SH-SY5Y (cell line): ENCODE measurements around the gene FEZ2.

ENCODE experiments used
- GATA2 ChIP-seq: IDR thresholded peaks from 2 replicates; pipeline ENCODE4 v1.6.1; 2011; ENCODE audit warnings: mild to moderate bottlenecking, low read depth, low read length
- GATA3 ChIP-seq: IDR thresholded peaks from 2 replicates; pipeline ENCODE4 v1.6.1; 2011; ENCODE audit warnings: low read depth, mild to moderate bottlenecking, low read length, moderate library complexity

Gene FEZ2, protein sequence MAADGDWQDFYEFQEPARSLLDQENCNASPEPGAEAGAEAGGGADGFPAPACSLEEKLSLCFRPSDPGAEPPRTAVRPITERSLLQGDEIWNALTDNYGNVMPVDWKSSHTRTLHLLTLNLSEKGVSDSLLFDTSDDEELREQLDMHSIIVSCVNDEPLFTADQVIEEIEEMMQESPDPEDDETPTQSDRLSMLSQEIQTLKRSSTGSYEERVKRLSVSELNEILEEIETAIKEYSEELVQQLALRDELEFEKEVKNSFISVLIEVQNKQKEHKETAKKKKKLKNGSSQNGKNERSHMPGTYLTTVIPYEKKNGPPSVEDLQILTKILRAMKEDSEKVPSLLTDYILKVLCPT

DNA sequence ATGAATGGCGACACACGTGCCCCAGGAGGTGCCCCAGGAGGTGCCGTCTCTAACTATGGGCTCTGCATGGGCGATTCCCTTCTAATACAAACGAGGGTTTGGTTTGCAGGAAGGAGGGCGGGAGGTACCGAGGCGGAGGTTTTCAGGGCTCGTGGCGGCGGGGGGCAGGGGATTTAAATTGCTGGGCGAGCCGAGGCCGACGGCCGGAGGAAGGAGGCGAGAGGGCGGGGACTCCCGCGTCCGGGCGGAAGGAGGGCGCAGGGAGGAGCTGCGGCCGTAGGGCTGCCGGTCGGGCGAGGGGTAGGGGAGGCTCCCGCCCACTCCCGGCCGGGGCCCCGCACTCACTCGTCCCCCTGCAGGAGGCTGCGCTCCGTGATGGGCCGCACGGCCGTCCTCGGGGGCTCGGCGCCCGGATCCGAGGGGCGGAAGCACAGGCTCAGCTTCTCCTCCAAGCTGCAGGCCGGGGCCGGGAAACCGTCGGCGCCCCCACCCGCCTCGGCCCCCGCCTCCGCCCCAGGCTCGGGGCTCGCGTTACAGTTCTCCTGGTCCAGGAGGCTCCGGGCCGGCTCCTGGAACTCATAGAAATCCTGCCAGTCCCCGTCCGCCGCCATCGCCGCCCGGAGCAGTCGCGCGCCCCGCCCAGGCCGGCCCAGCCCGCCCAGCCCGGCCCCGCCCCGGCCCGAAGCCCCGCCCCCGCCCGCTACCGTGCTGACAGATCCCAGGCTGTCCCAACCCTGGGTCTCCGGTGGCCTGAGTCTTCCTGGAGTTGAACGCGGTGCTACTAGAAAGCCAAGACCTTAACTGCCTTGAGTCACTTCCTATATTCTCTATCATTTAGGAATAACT is at the start of gene FEZ2:
TSS of gene FEZ2 (minus strand) at position 637 of the 846 bp plus-strand sequence. CDS start at position 611, 26 bp downstream.
- TF ChIP-seq GATA3 (no peak), GATA2 (no peak)

DNA sequence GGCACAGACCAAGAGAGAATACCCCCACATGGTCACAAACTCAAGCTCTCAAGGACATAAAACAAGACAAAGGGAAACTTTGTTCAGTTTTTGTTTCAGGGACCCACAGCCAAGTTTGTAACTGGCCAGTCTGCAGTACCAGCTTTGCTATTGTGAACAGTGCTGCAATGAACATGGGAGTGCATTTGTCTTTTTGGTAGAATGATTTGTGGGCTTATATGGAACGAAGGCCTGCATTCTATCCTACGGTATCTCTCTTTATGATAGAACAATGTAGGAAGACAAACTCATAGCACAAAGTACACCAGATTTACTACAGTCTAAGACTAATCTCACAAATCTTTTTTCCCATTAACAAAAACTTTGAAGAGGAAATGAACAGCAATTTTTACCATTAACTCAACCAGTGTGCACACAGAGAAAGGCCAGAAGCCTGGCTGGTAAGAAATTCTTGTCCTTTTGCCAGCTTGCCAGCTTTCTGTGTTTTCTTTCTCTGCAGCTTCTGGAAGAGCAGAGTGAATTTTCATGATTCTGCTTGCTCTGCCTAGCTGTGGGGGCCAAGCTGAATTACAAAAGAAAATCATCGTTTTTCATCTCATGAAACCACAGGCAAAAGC is 37.1 kb upstream of the FEZ2 start:
- no peak for TF ChIP-seq GATA3
- TF ChIP-seq GATA2 = no peak

DNA sequence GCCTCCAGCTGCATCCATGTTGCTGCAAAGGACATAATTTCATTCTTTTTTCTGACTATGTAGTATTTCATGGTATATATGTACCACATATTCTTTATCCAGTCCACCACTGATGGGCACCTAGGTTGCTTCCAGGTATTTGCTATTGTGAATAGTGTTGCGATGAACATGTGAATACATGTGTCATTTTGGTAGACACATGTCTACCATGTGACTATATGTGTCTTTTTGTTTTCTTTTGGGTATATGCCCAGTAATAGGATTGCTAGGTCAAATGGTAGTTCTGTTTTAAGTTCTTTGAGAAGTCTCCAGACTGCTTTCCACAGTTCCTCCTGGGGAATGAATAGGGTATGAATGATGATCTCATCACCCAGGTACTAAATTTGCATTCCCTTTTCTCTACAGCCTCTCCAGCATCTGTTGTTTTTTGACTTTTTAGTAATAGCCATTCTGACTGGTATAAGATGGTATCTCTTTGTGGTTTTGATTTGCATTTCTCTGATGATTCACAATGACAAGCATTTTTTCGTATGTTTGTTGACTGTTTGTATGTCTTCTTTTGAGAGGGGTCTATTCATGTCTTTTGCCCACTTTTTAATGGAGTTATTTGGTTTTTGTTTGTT is 35.6 kb upstream of the FEZ2 start:
- TF ChIP-seq GATA3 = no peak
- TF ChIP-seq GATA2 = no peak

DNA sequence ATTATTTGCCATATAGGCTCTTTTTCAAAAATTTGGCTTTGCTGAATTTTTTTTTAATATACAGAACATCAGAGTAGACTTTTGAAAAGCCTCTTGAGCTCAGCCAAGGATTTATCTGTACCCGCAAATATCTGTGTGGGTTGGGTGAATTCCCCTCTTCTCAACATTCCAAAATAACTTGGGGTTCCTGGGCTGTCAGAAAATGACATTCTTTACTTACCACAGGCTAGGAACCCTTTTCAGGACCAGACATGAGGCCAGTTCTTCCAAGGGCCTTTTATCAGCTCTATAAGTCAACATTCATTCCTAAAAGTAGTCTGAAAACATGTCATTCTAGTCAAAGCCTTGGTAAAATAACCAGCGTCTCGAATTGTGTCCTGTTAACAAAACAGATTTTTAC is 28.8 kb upstream of the FEZ2 start:
- no peak for TF ChIP-seq GATA3
- TF ChIP-seq GATA2 = no peak

DNA sequence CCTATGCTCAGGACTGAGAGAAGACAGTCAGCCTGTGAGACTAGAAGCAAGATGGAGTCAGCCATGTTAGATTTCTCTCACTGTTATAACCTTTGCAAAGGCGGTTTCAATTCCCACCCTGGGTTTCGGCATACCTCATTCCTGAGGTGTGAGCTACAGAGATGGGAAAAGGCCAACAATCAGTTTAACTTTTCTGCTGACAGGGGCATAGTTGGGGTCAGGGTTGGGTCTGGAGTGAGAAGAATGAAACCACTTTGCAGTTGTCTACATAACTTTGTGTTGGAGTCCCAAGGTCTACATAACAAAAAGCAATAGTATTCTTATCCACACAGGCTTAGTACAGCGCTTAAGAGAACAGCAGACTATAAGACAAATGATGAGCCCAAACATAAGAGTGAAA is 28.1 kb upstream of the FEZ2 start:
- TF ChIP-seq GATA2 = no peak

DNA sequence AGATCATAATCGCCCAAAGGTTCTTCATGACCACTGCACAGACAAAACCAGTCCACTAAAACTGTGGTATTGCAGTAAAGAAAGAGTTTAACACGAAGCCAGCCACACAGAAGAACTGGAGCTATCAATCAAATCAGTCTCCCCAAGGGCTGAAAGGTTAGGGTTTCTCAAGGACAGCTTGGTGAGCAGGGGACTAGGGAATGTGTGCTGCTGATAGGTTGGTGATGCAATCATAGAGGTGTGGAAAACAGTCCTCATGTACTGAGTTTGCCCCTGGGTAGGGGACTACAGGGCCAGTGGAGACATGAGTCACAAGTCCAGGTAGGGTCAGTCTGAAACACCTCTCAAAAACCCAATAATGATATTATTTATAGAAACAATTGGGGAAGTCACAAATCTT is 27.3 kb upstream of the FEZ2 start:
- TF ChIP-seq GATA3 (no peak), GATA2 (no peak)

DNA sequence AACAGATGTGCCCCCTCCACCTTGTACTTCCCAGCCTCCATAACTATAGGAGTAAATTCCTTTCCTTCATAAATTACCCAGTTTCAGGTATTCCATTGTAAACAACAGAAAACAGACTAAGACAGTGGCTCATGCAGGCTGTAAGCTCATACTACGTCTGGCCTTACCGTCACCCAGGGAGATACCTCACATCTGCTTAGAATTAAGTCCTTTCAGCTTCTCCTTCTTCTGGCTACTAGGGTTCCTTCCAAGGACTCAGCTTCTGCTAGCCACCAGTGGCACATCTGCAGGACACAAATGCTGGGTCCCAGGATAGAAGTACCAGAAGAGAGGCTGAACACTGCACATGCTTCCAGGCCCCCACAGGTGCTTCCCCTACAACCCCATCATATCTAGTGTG is 22.4 kb upstream of the FEZ2 start:
- TF ChIP-seq GATA2 (no peak), GATA3 (no peak)

DNA sequence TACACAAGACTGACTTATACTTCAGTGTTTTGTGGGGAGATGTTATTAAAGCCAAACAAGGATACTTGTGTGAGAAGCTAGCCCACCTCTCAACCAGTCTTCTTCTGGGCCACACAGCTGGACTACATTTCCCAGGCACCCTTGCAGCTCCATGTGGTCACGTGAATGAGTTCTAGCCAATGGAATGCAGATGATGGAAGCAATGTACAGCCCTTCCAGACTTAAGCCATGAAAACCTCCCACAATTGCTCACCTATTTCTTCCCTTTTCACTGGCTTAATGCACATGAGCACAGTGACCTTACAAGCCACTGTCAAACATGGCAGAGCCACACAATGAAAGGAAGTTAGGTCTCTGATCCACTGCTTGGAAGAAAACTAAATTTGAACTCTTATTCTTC is 20.4 kb upstream of the FEZ2 start:
- no peak for TF ChIP-seq GATA2
- TF ChIP-seq GATA3 = no peak

DNA sequence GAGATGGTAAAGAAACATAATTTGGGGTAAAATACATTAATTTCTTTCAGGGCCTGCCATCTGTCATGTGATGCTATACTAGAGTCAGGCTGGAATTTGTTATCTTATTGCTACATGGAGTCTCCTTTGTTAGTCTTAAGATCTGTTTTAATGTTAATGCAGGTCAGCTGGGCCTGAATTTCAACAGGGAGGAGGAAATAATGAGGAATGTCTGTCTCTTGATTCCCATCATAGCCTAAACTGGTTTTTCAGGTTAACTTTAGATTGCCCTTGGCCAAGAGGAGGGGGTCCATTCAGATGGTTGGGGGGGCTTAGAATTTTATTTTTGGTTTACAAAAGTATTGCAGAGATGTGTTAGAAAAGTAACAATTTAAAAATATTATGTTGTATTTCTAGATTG is 19.0 kb upstream of the FEZ2 start:
- TF ChIP-seq GATA3 (no peak), GATA2 (no peak)

DNA sequence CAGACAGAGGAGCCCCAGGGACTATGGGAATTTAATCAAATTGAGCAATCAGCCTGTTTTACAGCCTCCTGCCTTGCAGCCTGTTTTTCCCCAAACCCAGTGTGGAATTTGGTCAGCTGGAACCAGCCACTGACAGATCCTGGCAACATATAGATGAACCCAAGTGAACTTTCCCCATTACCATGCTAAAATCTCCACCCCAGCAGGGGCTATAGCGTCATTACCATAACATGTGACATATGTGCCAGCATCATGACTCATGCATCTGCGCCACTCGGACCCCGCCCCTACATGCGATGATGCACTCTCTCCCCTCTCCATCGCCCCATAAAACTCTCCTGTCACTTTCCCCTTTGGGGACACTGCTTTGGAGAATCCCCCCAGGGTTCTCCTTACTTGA is 17.3 kb upstream of the FEZ2 start:
- TF ChIP-seq GATA2 = no peak
- TF ChIP-seq GATA3 = no peak

DNA sequence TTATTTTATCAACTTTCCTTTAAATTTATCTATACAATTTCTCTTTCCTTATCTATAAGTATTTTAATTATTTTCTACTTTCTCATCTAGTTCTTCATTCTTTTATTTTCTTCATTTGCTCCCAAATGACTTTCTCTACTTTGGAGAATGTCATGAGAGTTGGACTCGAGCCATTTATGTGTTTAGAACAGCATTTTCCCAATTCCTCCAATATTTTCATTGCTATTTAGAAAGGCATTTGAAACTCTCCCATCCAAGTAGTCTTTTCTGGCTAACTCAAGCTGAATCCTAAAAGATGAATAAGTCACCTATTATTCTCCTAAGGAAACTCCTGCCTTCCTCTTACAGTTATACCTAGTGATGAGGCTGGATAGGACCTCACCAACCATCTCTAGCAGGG is 15.8 kb upstream of the FEZ2 start:
- no peak for TF ChIP-seq GATA2
- TF ChIP-seq GATA3 = no peak

DNA sequence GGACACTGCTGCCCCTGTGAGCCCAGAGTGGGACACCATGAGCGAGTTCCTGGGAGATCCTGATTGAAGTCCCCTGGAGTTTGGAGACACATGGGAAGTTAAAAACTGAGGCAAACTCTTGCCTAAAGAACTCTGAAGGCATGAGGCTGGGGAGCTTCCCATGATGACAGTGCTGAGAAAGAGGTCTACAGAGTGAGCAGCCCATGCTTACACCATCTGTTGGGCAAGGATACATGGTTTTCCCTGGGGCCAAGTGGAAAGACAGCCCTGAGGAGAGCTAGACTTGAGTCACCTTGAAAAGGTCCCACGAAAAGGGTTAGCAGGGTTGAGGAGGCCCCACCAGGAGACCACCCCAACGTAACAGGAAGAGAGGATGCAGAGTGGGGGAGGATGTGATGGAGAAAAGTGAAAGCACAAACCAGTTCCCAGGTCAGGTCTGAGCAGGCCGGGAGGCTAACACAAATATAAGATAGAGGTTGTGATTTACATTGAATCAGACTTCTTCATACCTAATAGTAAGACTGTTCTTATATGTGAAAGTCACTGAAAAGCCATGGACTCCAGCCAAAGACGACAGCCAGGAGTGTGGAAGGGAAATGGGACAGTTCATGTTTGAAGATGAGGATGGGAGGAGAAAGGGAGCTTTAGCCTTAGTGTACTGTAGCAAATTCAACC is 13.5 kb upstream of the FEZ2 start:
- no peak for TF ChIP-seq GATA2
- TF ChIP-seq GATA3 = no peak

DNA sequence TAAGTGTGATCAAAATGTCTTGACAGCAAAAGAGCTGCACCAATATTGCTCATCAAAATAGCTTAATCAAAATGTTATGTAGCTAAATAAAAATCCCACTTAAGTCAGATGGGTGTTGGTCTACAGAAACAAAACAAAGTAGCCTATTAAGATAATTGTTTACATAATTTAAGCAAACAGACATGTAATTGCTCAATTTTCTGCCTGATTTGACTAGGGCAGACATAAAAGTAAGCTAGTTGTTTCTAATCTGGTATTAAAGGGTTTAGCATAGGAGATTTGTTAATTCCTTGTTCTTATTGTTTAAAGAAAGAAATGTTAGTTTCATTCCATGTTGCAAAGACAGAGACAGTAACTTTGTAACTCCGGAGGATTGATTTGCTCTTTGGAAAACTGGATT is 11.5 kb upstream of the FEZ2 start:
- TF ChIP-seq GATA3 (no peak), GATA2 (no peak)

DNA sequence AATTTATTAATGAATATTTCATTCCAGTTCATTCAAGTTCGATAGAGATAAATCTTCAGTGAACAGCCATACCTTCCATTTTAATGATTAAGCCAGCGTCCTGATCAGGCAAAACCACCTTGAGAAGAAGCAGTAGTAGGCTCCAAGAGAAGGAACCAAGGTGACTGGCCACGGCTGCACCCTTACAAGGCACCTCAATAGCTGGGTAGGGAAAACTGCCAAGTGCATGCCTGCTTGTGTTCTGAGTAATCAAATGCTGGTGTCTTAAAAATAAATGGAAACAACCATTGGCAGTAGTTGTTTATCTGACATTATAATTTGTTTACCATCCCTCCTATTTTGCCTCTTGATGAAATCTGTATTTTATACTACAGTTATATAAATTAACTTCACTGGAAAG is 10.0 kb upstream of the FEZ2 start:
- TF ChIP-seq GATA3 (no peak), GATA2 (no peak)

DNA sequence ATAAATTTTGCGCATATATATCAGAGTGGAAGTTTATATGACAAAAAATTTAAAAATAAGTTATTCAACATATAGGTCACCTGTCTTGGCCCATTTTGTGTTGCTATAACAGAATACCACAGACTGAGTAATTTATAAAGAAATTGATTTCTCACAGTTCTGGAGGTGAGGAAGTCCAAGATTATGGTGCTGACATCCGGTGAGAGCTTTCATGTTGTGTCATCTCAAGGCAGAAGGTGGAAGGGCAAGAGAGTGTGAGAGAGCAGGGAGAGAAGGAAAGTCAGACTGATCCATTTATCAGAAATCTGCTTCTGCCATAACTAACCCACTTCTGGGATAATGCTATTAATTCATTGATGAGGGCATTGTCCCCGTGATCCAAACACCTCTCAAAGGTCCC is 9.0 kb upstream of the FEZ2 start:
- TF ChIP-seq GATA3 = no peak
- no peak for TF ChIP-seq GATA2
